Activated CD4-positive, alpha-beta memory T cell treated with anti-CD3 and anti-CD28 coated beads for 36 hours (primary cell): ENCODE data around the gene ITGB8. TPM values are rescaled to one million over a fixed set of nuclear protein-coding genes. Genes with fewer than 3 reads are reported as not detected.
"Not testable (repeated sequence)": the region's sequence is repeated elsewhere in the genome, so short reads cannot be mapped to it uniquely, and the experiment has no call there.

ENCODE experiments used
- CTCF ChIA-PET: fragments of 350-600 bp; sonication (Branson Sonifier 250); formaldehyde crosslinking; loops from one replicate; lab custom pipeline; 2021; ENCODE audit warnings: antibody characterized with exemption, inconsistent platforms; lab: Charles Lee
- POLR2A ChIA-PET: fragments of 350-600 bp; sonication (Branson Sonifier 250); formaldehyde crosslinking; loops from one replicate; lab custom pipeline; 2021; ENCODE audit warnings: antibody characterized with exemption; lab: Charles Lee
- DNase-seq: peaks from one replicate; pipeline ENCODE4 v3.0.0-alpha.2; 2020
- H3K27ac Mint-ChIP-seq: one replicate; pipeline ENCODE4 v1.8.0; 2021; ENCODE audit warnings: mixed read lengths
- H3K27me3 Mint-ChIP-seq: one replicate; pipeline ENCODE4 v1.8.0; 2021; ENCODE audit warnings: mixed read lengths
- H3K36me3 Mint-ChIP-seq: one replicate; pipeline ENCODE4 v1.8.0; 2021; ENCODE audit warnings: mixed read lengths
- H3K4me1 Mint-ChIP-seq: one replicate; pipeline ENCODE4 v1.8.0; 2021; ENCODE audit warnings: low read depth, mixed read lengths
- H3K4me3 Mint-ChIP-seq: one replicate; pipeline ENCODE4 v1.8.0; 2021; ENCODE audit warnings: mild to moderate bottlenecking, mixed read lengths
- H3K9me3 Mint-ChIP-seq: one replicate; pipeline ENCODE4 v1.8.0; 2021; ENCODE audit warnings: mixed read lengths
- intact Hi-C: fragments of 100-400 bp; cut with micrococcal nuclease; formaldehyde crosslinking; loops from one replicate; pipeline ENCODE4 v1.15.1; 2023
- total RNA-seq, 2 experiments: library from RNA; stranded (reverse); gene quantifications; one replicate each; pipeline ENCODE4 v1.2.3, GENCODE V29; 2021

The ITGB8 gene
- total RNA-seq, 2 experiments from 2014 or later: not detected

DNA sequence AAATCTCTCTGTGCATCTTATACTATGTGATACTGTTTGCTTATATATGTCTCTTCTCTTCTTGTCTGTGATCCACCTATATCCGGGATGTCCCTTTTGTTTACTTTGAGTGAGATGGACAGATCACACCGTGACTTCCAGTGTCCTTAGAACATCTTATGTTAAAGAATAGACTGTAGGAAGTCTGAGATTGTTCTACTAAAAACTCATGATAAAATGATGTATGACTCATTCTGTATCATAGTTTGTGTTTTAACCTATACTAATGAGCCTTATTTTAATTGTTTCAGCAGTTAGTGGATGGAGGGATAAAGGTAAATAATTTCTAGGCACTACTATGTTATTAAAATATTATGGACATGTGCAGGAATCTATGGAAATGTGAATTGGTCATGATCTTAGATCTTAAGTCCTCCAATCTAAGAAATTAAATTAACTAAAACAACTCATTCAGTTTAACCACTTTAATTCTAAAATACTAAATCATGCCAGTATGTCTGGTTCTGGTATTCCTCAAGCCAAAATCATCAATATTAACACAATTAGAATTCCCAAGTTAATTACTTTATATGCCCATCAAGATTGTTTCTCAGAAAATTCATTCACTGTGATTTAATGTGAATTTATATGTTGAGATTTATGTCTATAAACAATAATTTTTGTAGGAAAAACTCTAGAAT lies 32.0 kb downstream of the ITGB8 start:
- no peaks in the 10 kb centered on the region for H3K9me3 Mint-ChIP-seq
- H3K27ac Mint-ChIP-seq: no peak overlapping the region
- intact Hi-C loops: no loop called here
- H3K4me3 Mint-ChIP-seq: no peak overlapping the region
- ChIA-PET CTCF (no interaction called here), POLR2A (no interaction called here)
- H3K4me1 Mint-ChIP-seq: no peaks in the 10 kb centered on the region
- no peak for DNase-seq
- no peaks in the 10 kb centered on the region for H3K36me3 Mint-ChIP-seq
- no peaks in the 10 kb centered on the region for H3K27me3 Mint-ChIP-seq

DNA sequence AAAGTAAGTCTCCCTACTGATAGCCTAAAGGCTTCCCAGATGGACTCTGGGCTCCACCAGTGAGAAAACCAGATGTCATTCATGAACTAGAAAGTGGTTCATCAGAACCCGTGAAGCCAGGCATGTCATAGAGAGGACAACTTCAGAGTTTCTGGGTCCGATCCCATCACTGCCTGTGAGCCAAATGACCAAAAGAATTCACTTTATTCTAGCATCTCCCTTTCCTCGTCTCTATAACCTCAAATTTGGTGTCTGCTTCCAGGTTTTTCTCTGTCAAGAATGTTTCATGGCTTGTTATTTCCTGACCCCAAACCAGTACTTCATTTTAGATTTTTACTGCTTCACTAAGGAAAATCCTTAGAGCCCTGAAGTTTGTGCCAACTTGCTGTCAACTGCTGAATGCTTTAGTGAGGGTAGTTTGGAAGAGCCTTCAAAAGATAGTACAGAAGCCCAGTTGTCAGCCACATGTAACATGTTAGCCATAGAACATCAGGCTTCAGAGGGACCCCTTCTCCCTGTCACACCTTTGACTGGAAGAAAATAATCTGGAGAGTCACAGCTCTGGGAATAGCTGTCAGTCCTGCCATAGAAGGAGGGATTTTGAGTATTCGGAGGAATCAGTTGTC lies 34.0 kb downstream of the ITGB8 start:
- POLR2A ChIA-PET: no interaction called here
- H3K27ac Mint-ChIP-seq: no peak overlapping the region
- no peaks in the 10 kb centered on the region for H3K4me1 Mint-ChIP-seq
- H3K36me3 Mint-ChIP-seq: no peaks in the 10 kb centered on the region
- H3K27me3 Mint-ChIP-seq: no peaks in the 10 kb centered on the region
- intact Hi-C loops: no loop called here
- H3K4me3 Mint-ChIP-seq: no peak overlapping the region
- H3K9me3 Mint-ChIP-seq: no peaks in the 10 kb centered on the region
- CTCF ChIA-PET: no interaction called here
- no peak for DNase-seq

DNA sequence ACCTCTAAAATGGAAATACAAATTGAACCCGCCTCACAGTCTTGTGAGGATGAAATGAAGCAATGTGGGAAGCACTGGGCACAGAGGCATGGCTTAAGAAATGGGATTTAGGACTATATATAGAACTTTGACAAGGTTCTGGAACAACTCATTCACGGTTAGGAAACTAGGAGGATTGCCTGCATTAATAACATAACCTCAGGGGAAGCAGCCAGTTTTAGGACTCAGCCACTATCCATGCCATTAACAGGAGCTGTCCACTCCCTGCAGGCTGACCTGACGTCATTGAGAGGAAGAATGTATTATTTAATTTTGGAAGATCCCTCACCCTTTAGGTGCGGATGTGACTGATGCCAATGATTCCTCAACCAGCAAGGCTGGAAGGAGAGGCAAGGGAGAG lies 34.8 kb downstream of the ITGB8 start:
- H3K27me3 Mint-ChIP-seq: no peaks in the 10 kb centered on the region
- H3K4me3 Mint-ChIP-seq: no peak overlapping the region
- H3K9me3 Mint-ChIP-seq: no peaks in the 10 kb centered on the region
- H3K4me1 Mint-ChIP-seq: no peaks in the 10 kb centered on the region
- intact Hi-C loops: no loop called here
- no peak overlapping the region for H3K27ac Mint-ChIP-seq
- no peak for DNase-seq
- ChIA-PET CTCF (no interaction called here), POLR2A (no interaction called here)
- H3K36me3 Mint-ChIP-seq: no peaks in the 10 kb centered on the region

DNA sequence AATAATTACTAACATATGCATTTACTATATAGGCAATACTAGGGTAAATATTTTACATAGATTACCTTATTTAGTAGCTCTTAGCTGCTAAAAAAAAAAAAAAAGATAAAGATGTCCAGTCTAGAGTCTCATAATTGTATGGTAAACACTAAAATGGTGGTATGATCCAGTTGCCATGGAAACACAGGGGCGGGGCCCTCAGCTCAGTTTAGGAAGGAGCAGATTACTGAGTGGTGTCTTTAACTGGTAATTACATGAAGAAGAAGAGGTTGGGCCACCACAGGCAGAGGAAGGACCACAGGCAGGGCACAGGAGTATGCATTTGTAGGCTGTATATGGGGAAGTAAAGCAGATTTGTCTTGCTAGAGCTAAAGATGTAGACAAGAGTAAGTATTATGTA lies 43.7 kb downstream of the ITGB8 start:
- no peak overlapping the region for H3K27ac Mint-ChIP-seq
- CTCF ChIA-PET: interaction anchor here (0.6 kb wide), 2 partner anchors 23 to 34 kb away, joined by 3 to 4 read pairs; no protein-coding TSS in a partner anchor
- no peaks in the 10 kb centered on the region for H3K36me3 Mint-ChIP-seq
- no peaks in the 10 kb centered on the region for H3K9me3 Mint-ChIP-seq
- no peak overlapping the region for H3K4me3 Mint-ChIP-seq
- no peaks in the 10 kb centered on the region for H3K27me3 Mint-ChIP-seq
- intact Hi-C loops: no loop called here
- POLR2A ChIA-PET: no interaction called here
- no peaks in the 10 kb centered on the region for H3K4me1 Mint-ChIP-seq
- no peak for DNase-seq

DNA sequence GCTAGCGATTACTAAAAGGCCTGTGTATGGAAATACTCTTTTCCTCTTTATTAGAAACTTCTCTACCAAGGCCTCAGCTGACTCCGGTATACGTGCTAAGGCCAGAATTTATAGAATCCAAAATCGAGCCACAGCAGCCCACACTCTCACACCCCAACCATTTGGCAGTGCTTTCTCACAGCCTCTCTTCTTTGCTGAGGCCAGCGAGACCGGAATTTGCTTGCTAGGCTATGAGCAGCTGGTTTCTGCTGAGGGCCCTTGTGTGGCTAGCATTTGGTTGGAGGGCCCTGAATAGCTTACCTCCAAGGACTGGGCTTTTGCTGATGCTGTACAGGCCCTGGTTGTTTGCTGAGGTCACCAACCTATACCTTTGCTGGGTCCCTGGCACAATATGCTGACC lies 46.1 kb downstream of the ITGB8 start:
- Mint-ChIP-seq H3K4me3 (no peak overlapping the region), H3K36me3 (no peaks in the 10 kb centered on the region), H3K27ac (no peak overlapping the region), H3K9me3 (no peaks in the 10 kb centered on the region), H3K4me1 (no peaks in the 10 kb centered on the region), H3K27me3 (no peaks in the 10 kb centered on the region)
- no peak for DNase-seq
- intact Hi-C loops: no loop called here
- CTCF ChIA-PET: no interaction called here
- POLR2A ChIA-PET: no interaction called here

DNA sequence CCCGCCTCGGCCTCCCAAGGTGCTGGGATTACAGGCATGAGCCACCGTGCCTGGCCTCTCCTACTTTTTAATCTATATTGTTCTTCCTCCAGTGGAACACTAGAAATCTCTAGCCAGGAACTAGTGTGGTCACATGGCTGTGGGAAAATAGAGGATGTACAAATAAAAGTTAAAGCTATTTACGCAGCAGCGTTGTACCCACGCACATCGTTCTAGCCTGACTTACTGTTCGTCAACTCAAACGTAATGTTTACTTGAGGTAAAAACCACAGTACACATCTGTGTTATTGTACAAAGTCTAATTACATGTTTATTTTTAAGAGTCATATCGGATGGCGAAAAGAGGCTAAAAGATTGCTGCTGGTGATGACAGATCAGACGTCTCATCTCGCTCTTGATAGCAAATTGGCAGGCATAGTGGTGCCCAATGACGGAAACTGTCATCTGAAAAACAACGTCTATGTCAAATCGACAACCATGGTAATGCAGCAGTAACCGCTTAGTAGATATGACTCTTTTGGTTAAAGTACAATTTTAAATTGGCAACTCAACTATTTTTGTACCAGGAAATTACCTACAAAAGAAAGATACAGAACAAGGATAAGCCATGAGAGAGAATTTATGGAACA lies 50.8 kb downstream of the ITGB8 start:
- Mint-ChIP-seq H3K36me3 (no peaks in the 10 kb centered on the region), H3K27ac (no peak overlapping the region), H3K9me3 (no peaks in the 10 kb centered on the region), H3K4me3 (no peak overlapping the region), H3K27me3 (no peaks in the 10 kb centered on the region), H3K4me1 (no peaks in the 10 kb centered on the region)
- CTCF ChIA-PET: interaction anchor here (0.7 kb wide), 1 partner anchor 627 kb away, joined by 3 read pairs; no protein-coding TSS in a partner anchor
- intact Hi-C loops: no loop called here
- POLR2A ChIA-PET: no interaction called here
- DNase-seq: no peak

DNA sequence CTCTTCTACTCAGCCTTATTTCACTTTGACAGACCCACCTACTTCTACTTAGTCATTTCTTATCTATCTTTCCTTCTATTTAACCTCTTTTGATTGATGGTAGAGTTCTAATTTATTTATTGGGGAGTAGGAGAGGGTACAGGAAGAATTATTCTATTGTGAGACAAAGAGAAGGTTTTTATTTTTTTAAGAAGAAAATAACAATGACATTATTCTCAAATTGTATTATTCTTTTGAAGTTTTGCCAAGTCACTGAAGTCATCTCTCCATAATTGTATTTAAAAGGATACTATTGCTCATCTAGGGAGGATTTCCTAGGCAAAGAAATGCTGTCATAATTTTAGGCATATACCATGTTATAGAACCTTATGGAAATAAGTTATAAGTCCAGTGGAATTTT lies 52.7 kb downstream of the ITGB8 start:
- Mint-ChIP-seq H3K4me3 (no peak overlapping the region), H3K4me1 (no peaks in the 10 kb centered on the region), H3K27ac (no peak overlapping the region), H3K9me3 (no peaks in the 10 kb centered on the region), H3K36me3 (no peaks in the 10 kb centered on the region), H3K27me3 (no peaks in the 10 kb centered on the region)
- intact Hi-C loops: no loop called here
- ChIA-PET POLR2A (no interaction called here), CTCF (no interaction called here)
- no peak for DNase-seq

DNA sequence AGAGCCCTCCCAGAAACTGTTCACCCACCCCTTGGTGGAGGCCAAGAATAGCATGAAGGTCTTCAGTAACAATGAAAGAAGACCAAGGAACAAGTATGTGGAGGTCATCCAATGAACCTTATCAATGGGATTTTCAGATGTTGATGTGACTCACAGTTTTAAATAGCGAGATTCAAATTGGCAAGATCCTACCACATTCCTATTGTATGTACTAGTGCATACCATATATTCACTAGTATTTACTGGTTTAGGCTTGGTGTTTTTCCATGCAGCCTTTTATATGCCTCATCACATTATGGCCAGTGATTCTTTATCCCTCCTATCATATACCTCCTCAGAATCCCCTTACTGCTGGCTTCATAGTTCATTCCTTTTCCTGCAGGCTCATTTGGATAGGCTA lies 54.4 kb downstream of the ITGB8 start:
- Mint-ChIP-seq H3K9me3 (no peaks in the 10 kb centered on the region), H3K4me3 (no peak overlapping the region), H3K27ac (no peak overlapping the region), H3K36me3 (no peaks in the 10 kb centered on the region), H3K4me1 (no peaks in the 10 kb centered on the region), H3K27me3 (no peaks in the 10 kb centered on the region)
- DNase-seq: no peak
- ChIA-PET CTCF (no interaction called here), POLR2A (no interaction called here)
- intact Hi-C loops: no loop called here

DNA sequence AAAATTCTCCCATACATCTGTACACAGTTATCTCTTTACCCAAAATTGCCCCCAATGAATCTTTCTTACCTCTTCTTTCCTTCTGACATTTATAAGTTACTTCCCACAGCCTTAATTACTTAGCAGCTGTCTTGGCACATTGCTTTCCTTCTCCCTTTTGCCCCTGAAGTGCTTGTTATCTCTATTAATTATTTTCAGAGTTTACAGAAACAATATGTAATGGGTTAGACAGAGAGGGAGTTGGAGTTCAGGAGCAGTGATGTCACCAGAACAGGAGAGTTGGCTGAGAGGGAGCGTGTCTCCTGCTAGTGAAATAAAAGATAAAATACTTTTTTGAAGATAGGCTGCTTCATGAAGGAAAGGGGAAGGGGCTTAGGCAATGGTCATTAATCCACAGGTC lies 57.4 kb downstream of the ITGB8 start:
- intact Hi-C loops: no loop called here
- CTCF ChIA-PET: no interaction called here
- Mint-ChIP-seq H3K27ac (no peak overlapping the region), H3K4me3 (no peak overlapping the region), H3K27me3 (no peaks in the 10 kb centered on the region), H3K36me3 (no peaks in the 10 kb centered on the region), H3K9me3 (no peaks in the 10 kb centered on the region), H3K4me1 (no peaks in the 10 kb centered on the region)
- POLR2A ChIA-PET: no interaction called here
- DNase-seq: no peak

DNA sequence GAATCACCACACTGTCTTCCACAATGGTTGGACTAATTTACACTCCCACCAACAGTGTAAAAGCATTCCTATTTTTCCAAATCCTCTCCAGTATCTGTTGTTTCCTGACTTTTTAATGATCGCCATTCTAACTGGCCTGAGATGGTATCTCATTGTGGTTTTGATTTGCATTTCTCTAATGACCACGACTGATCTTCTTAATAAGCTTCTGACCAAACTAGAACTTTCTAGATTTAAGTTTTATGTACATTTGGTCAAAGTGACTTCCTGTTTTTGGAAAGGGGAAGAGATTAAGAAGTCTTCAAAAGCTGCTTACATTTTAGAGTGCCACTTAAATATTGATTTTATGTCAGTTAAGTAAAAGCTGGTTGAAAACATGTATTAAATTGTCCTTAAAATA lies 58.5 kb downstream of the ITGB8 start:
- H3K27me3 Mint-ChIP-seq: not testable (repeated sequence)
- CTCF ChIA-PET: interaction anchor here (0.6 kb wide), 1 partner anchor 175 kb away, joined by 3 read pairs; no protein-coding TSS in a partner anchor

DNA sequence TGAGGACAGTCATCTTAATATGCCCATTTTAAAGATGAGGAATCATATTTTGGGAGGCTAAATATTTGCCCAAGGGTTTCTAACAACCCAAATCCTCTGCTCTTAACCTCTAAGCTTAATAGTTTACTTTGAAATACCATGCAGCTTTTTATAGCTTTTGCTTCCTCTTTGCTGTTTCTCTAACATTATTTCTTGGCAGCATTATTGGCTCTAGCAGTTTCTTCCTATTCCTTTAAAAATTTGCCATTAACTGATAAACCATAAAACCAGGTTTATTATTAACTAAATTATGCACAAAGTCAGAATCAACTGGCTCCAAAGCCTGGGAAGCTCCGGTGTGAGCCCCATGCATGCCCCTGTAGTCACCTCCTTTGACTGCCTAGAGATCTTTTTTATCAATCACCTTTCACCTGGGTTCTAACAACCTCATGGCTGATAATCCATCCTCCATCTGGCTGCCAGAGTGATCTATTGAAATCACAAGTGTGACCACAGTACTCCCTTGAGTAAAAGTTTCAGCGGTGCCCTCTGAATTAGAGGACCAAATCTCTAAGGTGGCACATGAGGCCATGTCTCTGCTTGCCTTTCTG lies 62.4 kb downstream of the ITGB8 start:
- Mint-ChIP-seq H3K4me1 (no peaks in the 10 kb centered on the region), H3K36me3 (no peaks in the 10 kb centered on the region), H3K9me3 (no peaks in the 10 kb centered on the region), H3K4me3 (no peak overlapping the region), H3K27me3 (no peaks in the 10 kb centered on the region), H3K27ac (no peak overlapping the region)
- CTCF ChIA-PET: no interaction called here
- POLR2A ChIA-PET: no interaction called here
- no peak for DNase-seq
- intact Hi-C loops: no loop called here

More for the DNA sequence above, 58.5 kb downstream of the ITGB8 start:
- H3K4me1 Mint-ChIP-seq, POLR2A ChIA-PET, H3K4me3 Mint-ChIP-seq, DNase-seq, H3K9me3 Mint-ChIP-seq, H3K27ac Mint-ChIP-seq, H3K36me3 Mint-ChIP-seq, intact Hi-C loops: not testable (repeated sequence)

DNA sequence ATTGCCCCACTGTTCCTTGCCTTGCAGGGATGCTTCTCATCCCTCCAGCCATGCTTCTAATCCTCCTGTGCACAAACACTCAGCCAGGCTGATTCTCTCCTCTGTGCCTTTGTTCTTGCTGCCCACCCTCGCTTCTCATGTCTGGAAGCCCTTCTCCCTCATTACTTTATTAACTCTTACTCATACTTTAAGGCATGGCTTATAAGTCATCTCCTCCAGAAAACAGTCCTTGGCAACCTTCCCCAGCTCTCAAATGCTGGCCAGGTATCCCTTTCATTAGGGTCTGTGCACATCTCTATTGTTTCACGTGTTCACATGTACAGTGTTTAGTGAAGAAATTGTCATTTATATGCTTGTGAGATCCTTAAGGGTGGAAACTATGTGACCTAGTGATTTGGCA lies 62.9 kb downstream of the ITGB8 start:
- Mint-ChIP-seq H3K9me3 (no peaks in the 10 kb centered on the region), H3K36me3 (no peaks in the 10 kb centered on the region), H3K27ac (no peak overlapping the region), H3K27me3 (no peaks in the 10 kb centered on the region), H3K4me1 (no peaks in the 10 kb centered on the region), H3K4me3 (no peak overlapping the region)
- ChIA-PET POLR2A (no interaction called here), CTCF (no interaction called here)
- intact Hi-C loops: no loop called here
- DNase-seq: no peak
